Body of pancreas (tissue), 4 donors: ENCODE measurements around the gene FRMD4B.

Source experiments
- POLR2A ChIP-seq, 3 donors: fragments of 450-650 bp; IDR thresholded peaks; one replicate each; pipeline ENCODE4 v1.6.1; 2016; ENCODE audit warnings: antibody characterized with exemption in 3 of 3, mild to moderate bottlenecking in 2 of 3
- TF ChIP-seq, protein P1 (sequence below), 7 experiments: fragments of 450-650 bp in 4 of 7; fragments of 200-600 bp in 3 of 7; sonication (generic) in 3 of 7; IDR thresholded peaks; one replicate each; pipeline ENCODE4 v1.5.1; 2016 to 2019; ENCODE audit warnings: antibody characterized with exemption in 7 of 7

DNA sequence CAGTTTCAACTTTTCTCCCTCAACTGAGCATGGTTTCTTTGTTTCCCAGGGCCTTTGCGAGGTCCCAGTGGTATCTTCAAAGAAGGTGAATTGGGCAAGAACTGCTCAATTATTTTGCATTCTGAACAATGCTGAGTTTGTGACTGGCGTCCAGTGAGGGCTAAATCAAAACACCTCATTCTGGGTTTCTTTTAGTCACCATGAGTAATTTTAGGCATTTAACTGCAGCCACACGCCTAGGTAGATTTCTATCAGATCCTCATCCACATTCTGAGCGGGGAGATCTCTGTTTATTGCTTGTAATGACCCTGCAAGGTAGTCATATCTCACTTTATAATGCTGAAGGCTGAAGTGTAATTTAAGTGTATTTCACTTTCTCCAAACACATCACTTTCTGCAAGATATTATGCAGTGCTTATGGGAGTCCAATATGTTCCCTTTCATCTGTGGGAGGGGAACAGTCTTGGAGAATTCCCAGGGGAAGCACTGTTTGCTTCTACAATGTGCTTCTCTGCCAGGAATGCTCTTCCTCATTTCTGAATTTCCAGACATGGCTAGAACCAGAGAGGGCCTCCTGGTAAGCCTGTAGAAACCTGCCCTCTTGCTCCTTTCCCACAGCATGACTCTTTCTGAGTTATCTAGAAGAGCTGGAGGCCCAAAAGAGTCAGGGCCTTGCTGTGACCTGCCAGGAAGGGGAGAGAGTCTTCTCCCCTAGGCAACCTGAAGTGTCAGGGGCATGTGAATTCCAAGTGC, 91.7 kb downstream of the FRMD4B start:
- TF ChIP-seq, protein P1, sequence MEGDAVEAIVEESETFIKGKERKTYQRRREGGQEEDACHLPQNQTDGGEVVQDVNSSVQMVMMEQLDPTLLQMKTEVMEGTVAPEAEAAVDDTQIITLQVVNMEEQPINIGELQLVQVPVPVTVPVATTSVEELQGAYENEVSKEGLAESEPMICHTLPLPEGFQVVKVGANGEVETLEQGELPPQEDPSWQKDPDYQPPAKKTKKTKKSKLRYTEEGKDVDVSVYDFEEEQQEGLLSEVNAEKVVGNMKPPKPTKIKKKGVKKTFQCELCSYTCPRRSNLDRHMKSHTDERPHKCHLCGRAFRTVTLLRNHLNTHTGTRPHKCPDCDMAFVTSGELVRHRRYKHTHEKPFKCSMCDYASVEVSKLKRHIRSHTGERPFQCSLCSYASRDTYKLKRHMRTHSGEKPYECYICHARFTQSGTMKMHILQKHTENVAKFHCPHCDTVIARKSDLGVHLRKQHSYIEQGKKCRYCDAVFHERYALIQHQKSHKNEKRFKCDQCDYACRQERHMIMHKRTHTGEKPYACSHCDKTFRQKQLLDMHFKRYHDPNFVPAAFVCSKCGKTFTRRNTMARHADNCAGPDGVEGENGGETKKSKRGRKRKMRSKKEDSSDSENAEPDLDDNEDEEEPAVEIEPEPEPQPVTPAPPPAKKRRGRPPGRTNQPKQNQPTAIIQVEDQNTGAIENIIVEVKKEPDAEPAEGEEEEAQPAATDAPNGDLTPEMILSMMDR (IDR thresholded peaks at IDR 0.05) = no peak
- no peak for TF ChIP-seq POLR2A (IDR thresholded peaks at IDR 0.05)
